Head of caudate nucleus (tissue), 42 donors: ENCODE measurements around the gene TGFBI.

Source experiments
- DNase-seq, 42 donors: peaks; one replicate each; pipeline versions ENCODE4 v3.0.0 to v3.0.0-alpha.2; 2020 to 2021; ENCODE audit warnings: mixed read lengths in 7 of 42
- intact Hi-C: fragments of 100-400 bp; cut with DNase I; formaldehyde crosslinking; loops from one replicate; pipeline ENCODE4 v1.15.0; 2022

Gene TGFBI

DNA sequence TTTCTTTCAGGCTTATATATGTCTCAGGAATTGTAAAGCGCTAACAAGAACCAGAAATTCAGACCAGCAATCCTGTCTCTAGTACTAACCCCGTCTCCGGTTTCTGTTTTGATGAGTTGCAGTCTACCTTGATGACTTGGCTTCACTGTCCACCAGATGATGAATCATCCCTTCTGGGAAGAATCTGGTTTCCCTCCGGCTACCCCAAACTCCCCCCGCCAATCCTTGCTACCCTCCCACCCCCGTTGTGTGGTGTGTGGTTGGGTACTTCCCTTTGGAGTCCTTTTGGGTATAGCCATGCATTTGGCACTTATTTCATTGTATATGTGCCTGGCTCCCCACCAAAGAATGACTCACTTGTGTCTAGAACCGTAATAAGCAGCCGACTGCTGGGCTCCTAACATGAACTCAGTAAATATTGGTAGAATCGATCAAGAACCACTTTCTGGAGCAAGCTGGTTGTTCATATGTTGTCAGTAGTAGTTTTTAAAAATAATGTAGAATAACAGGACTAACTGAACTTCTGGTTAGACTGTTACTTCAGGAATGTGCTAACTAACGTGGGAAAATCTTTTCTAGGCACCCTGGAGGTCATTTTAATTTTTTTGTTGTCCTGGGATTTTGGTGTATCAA, 8.3 kb upstream of the TGFBI start:
- intact Hi-C loops, result no loop called here
- peak in 4 of 42 donors; percentile 11 to 39 (median 22) for DNase-seq

DNA sequence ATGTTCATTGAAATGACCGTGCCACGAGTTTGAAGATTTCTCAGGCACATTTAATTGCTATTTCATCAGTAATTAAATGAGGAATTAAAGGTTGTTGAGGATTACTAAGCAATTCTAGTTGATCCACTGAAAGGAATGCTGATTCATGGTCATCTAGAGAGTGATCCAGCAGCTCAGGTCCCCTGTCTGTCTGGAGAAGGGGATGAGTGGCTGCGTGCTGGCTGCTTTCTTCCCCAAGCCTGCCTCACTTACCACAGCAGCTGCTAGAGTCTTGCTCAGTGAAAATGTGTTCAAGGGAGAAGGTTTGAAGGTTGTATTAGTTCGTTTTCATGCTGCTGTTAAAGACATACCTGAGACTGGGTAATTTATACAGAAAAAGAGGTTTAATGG, 7.8 kb upstream of the TGFBI start:
- intact Hi-C loops, result no loop called here
- no peak for DNase-seq

DNA sequence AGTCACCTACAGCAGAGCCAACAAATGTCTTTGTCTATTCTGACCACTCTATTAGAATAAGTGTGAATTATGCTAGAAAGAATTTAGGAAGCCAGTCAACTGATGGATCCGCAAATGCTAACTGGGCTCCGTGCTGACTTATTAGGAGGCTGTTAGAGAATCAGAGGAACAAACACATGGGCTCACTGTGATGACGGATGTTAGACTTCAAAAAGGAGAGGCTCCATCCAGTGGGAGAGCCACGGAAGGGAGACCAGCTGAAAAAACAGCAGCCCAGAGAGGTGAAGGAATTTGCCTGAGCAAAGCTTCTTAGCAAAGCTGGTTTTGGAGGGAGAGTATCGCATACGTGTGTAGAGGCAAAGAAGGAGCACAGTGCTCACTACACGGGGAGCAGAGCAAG, 5.8 kb upstream of the TGFBI start:
- peak in 1 of 42 donors; percentile 10 for DNase-seq
- intact Hi-C loops, result no loop called here

DNA sequence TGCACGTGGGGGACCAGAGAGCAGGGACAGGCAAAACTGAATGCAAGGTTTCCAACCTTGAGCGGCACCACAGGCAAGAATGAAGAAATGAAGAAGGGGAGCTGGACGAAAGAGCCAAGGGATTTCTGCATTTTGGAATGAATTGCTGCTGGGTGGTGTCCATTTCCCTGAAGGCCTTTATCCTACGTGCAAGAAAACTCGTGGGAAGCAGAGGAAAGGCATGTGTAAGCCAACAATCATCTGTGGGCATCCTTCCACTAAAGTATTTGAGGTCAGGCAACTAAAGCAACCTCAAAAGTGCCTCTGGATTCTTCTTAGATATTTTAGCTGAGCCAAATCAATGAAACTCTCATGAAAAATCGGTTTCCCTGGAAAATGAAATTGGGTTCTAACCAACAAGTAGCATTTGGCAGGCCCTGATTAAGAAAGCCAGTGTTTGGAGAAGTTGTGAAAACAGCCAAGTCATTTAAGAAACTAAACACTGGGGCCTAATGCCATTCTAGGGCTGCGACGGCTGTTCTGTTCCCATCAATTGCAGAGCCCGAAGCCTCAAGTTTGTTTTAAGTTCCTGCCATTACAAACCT, 4.7 kb upstream of the TGFBI start:
- intact Hi-C loops, result no loop called here
- DNase-seq, result peak in 6 of 42 donors; percentile 19 to 40 (median 22)

DNA sequence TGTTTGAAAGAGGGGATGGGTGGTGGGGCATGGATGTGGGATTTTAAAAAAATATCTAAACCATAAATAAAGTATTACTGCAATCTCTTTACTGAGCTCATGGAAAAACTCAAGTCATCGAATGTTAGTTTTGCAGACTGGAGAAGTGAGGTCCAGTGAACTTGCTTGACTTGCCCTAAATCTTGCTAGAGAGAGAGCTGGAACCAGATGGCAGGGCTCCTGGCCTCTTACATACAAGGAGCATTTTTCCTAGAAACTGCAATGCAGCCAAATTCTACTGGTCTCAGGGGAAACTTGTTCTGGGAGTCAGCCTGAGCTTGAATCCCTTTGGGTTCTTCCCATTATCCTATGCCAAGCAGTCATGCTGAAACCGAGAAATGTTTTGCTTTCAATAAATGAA, 2.9 kb upstream of the TGFBI start:
- peak in 2 of 42 donors; percentile 11 to 32 for DNase-seq

DNA sequence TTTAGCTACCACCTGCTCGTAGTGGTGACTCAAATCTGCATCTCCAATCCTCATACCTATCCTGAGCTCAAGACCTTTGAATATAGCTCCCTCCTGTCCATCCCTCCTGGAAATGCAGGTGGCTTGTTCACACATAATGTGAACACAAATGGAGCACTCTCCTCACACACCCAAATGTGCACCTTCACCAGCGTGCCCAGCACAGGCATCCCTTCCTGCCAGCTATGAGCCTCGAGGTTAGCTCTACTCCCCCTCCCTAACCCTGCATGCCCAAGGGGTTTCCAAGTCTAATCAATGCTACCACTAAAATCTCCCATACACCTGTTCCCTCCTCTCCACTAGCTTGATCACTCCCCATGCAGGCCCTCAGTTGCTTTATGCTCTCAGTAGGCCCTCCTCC, 2.2 kb upstream of the TGFBI start:
- DNase-seq, result no peak
- intact Hi-C loops, result no loop called here

More for the DNA sequence above, 2.9 kb upstream of the TGFBI start:
- intact Hi-C loops, result no loop called here

DNA sequence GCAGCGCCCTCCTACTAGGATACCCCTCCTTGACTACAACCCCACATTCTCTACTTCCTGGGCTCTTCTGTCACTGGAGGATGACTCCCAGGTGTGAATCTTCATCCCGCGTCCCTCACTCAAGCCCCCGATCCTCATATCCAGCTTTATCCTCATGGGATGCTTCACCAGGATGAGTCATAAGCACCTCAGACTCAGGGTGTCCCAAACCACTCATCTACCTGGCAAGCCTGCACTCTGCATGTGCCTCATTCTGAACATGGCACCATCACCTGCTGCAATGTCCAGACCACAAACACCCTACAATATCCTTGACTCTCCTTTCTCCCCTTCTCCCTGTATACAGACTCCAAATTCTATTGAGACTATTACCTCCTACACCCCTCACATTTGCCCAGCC, 1.5 kb upstream of the TGFBI start:
- DNase-seq, result no peak
- intact Hi-C loops, result no loop called here

DNA sequence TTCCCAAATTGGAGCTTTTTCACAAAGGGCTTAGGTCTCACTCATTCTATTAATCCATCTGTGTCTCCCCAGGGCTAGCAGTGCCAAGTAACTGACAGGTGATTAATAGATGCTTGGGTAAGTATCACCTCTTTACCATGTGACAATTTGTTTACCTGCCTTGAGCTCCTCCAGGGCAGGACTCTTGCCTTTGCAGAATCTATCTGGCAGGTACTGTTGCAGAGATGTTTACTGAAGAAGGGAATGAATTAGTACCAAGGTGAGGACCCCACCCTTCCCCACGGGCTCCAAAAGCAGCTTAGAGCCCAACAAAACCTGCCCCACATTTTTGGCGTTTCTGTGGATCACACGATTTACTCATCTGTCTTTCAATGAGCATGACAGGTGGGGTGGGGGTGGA, 698 bp upstream of the TGFBI start:
- no peak for DNase-seq
- intact Hi-C loops, result no loop called here

DNA sequence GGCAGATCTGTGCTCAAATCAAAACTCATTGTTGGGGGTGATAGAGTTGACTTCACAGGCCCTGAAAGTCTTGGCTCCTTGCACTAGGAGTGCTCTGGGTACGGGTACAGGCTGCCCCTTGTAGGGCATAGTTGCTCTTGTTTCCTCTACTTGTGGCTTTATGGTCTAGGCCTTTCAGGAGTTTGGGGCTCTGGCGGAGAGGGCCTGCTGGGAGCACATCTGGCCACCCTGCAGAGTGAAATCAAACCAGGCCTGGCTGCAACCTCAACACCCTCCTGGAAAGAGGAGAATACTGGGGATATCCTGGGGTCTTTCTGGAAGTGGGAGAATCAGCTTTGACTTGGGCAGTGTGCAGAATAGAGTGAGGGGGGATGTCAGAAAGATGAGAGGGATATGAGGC, 1.5 kb downstream of the TGFBI start:
- intact Hi-C loops, result no loop called here
- DNase-seq, result no peak

DNA sequence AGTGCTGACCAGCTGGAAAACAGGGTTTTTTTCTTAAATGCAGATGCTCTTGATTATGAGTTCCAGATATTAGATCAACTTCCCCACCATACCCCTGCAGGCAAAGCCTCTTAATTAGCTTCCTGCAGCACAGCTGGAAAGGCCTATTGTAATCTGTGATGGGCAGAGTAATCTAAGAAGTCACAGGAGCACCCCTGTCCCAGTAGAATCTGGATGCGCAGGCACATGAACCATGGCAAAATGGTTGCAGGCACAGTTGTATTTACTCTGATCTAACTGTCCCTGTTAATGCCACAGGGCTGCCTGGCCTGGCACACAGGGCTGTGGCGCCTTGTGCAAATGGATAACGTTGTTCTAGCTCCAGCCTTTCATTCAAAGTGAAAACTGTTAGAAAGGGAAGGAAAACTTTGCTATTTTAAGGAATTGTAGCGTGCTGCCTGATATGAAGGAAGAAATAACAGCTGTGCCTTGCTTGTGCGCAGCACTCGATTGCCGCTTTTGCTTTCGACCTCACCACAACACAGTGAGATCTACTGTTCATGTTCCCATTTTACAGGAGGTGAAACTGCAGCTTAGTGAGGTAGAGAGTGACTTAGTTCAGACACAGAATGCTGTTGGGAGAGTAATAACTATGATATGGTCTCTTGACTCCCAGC, 2.3 kb downstream of the TGFBI start:
- intact Hi-C loops, result no loop called here
- DNase-seq, result peak in 2 of 42 donors; percentile 28 to 30

DNA sequence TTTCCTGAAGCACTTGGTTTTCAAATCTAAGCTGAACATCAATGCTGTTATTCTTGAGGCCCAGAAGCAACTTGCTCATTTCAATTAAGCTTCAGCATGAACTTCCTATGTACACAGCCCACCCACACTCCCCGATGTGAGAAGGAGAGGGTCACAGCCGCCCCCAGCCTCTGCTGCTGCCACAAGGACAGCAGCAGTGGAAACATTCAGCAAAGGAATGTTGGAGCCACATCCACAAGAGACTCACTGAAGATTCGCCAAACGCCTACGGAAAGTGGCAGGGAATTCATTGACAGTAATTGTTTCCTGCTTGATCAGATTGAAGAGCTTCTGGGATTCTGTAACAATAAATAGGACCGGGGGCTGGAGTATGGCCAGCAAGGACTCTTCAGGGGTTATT, 2.9 kb downstream of the TGFBI start:
- intact Hi-C loops, result no loop called here
- DNase-seq, result peak in 1 of 42 donors; percentile 21

DNA sequence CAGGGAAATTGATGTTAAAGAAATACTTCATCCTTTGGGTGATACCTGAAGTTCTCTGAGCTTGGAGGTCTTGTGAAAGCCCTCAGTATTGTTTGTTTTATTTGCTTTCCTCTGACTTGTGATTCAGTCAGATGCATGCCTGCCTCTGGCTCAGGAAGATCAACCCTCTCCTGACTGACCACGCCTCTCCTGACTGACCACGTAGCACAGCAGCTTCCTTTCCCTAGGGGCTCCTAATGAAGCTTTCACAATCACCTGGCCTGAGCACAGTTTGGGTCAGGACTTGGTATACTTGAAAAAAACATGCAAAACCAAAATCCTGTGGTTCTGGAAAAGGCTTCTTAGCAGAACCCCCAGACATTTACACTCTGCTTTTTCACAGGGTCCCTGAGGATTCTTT, 3.8 kb downstream of the TGFBI start:
- intact Hi-C loops, result no loop called here
- peak in 1 of 42 donors; percentile 26 for DNase-seq

DNA sequence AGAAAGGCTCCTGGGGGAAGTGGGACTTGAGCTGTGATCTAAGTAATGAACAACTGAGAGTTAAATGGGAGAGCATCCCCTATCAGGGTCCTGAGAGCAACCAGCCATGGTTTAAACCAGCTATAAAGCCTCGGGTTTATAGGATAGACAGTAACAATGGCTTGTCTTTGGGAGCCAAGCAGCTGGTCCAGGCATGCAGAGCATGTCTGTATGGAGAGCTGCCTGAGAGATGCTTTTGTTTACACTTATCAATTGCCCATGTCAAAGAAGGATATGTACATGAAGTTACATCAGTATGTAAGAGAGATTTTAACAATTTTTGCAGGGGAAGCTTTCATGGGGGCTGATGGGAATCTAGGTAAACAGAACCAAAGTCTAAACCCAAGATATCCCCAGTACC, 4.4 kb downstream of the TGFBI start:
- DNase-seq, result no peak
- intact Hi-C loops, result no loop called here

DNA sequence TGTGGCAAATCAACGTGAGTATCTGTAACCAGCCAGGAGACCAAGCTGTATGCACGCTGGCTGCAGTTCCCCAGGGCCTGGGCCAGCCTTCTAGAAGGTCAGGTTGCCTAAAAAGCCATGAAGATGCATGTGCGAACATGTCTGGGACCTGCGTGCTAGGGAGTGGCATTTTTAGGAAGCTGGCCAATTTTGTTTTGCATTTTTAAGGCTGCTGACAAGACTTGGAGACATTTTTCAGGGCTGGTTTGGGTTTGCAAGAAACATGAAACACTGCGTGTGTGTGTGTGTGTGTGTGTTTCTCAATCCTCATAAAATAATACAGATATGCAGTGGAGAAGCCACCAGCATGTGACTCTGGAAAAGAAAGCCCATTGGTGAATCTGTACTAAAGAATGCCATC, 5.1 kb downstream of the TGFBI start:
- intact Hi-C loops, result no loop called here
- DNase-seq, result peak in 1 of 42 donors; percentile 13

DNA sequence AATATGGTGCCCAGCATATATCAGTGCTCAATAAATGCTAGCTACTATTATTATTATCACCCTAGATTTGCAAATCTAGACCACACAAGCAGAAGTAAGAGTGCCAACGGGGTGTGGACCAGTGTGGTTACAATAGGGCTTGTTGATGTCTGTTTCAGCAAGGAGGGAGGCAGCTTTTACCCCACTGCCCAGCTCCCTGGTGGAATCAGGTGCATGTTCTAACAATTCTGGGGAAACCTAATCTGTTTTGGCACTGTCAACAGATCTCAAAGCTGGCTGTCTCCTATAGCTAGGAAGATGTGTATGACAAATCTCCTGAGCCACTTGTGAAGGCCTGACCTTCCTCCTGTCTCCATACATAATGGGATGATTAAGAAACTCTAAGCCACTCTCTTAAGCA, 5.7 kb downstream of the TGFBI start:
- intact Hi-C loops, result no loop called here
- peak in 1 of 42 donors; percentile 6 for DNase-seq

DNA sequence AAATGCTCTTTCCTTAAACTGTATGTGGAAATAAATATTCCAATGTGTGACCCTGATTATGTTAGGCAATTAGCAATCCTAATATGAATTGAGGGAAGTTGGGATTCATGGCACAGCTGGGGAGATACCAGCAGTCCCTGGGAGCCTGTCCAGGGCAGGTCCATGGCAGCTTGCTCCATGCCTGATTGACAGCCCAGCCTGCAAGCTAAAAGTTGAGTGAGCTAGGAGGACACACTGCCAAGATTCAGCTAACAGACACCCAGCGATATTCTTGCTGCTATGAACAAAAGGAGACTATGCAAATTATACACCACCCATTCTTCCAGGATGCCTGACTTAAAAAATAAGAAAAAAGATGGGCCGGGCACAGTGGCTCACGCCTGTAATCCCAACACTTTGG, 6.2 kb downstream of the TGFBI start:
- DNase-seq, result peak in 1 of 42 donors; percentile 21
- intact Hi-C loops, result no loop called here

DNA sequence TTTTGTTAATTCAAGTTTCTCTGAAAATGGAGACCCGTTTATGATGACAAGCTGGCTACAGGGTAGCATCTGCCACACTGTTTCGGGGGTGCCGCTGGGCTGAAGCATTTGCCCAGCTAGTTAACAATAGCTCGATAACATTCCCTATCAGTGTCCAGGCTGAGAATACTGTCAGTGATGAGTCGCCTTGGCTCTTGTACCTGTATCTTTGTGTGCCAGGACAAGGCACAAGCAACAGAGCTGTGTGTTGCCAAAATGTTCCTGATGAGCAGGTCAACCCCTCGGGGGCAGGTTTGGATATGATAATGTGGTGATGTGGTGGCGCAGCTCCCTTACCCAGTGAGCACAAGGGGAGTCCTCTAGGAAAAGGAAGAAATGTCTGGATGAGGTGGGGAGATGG, 7.0 kb downstream of the TGFBI start:
- intact Hi-C loops, result no loop called here
- peak in 1 of 42 donors; percentile 21 for DNase-seq

DNA sequence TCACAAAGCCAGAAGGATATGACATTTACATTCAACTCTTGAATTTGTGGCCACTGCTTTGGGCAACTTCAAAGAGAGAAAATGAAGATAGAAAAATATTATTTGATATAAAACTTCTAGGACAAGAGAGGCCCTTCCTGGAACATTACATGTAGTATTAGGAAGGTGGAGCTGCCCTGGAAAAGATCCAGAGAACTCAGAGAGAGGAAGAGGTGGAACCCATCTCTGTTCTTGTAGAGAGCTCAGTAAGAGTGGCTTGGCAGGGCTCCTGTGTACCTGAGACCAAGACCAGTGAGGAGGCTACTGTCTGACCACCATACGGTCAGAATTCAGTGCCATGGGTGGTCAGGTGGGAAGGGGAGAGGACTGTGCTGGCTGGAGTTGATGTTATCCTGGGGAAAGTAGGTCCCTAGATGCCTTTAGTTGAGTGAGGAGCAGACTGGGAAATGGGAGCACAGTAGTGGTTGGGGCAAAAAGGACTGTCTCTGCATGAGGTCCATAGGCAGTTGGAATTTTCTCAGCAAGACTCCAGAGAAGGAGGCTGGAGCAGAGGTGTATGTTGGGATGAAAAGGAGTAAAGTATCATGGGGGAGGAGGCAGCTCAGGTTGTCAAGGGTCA, 7.6 kb downstream of the TGFBI start:
- DNase-seq, result peak in 1 of 42 donors; percentile 1
- intact Hi-C loops, result no loop called here

DNA sequence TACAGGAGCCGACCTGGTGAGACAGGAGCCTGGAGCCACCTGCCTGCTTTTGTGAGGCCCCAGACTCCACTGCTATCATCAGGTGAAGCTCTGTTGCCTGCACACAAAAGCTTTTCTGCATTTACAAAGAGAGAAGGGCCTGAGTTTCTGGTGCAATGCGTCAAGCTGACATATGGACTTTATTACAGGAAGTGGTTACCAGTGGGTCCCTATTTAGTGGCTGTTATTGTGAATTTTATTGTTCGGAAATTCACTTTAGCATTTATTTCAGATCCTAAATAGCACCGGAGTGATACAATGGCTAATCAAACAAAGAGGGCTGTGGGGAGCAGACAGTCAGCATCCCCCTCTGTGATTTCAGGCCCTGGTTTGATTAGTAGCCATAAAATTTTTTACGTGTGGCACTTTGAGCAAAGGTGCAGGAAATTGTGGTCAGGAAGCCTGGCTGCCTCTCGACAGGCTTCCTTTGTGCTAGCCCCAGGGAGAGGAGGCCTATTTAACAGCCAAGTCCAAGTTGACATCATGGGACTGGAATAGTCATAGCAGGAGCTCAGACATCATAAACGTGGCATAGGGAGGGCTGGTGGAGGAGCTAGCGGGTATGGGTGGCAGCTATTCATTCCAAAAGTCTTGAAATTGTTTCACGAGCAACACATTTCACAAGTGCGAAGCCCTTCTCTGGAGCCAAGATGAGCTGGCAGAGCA, 8.4 kb downstream of the TGFBI start:
- intact Hi-C loops, result no loop called here
- DNase-seq, result peak in 1 of 42 donors; percentile 21

DNA sequence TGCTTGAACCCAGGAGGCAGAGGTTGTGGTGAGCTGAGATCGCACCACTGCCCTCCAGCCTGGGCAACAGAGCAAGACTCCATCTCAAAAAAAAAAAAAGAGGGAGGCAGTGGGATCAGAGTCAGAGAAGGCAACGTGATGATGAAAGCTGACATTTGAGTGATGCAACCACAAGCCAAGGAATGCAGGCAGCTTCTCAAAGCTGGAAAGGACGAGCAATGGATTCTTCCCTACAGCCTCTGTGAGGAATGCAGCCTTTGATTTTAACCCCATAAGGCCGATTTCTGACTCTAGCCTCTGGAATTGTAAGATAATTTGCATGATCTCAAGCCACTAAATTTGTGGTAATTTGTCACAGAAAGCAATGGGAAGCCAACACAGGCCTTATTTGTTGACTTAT, 9.8 kb downstream of the TGFBI start:
- DNase-seq, result no peak

More for the DNA sequence above, 9.8 kb downstream of the TGFBI start:
- intact Hi-C loops, result no loop called here
